GM23338 (cell line): ENCODE results near the gene G6PD.

Experiments
- CREB1 ChIP-seq: fragments of 250-450 bp; sonication (Bioruptor Pico); IDR thresholded peaks from 2 replicates; pipeline ENCODE4 v1.5.0; 2020; ENCODE audit warnings: low read depth, mild to moderate bottlenecking, moderate library complexity
- EZH2 ChIP-seq: fragments of 200-600 bp; sonication (generic); IDR thresholded peaks from one replicate; pipeline ENCODE4 v1.8.0; 2017; ENCODE audit warnings: antibody characterized with exemption, mild to moderate bottlenecking, low read depth; ENCODE audit not compliant: unreplicated experiment
- EZH2phosphoT487 ChIP-seq: fragments of 200-600 bp; sonication (generic); IDR thresholded peaks from one replicate; pipeline ENCODE4 v1.8.1; 2018; ENCODE audit warnings: antibody characterized with exemption; ENCODE audit not compliant: unreplicated experiment
- POLR2AphosphoS5 ChIP-seq: IDR thresholded peaks from 2 replicates; pipeline ENCODE4 v1.6.1; 2016; ENCODE audit warnings: antibody characterized with exemption, low read depth
- REST ChIP-seq: IDR thresholded peaks from one replicate; pipeline ENCODE4 v1.6.1; 2018; ENCODE audit warnings: antibody characterized with exemption; ENCODE audit not compliant: unreplicated experiment
- TF ChIP-seq, protein P1 (sequence below), 2 experiments: fragments of 200-600 bp in 1 of 2; sonication (generic) in 1 of 2; conservative IDR thresholded peaks; 2 replicates each; pipeline versions ENCODE4 v1.5.1 to v1.6.1; 2016 to 2017; ENCODE audit warnings: antibody characterized with exemption in 2 of 2, low read depth in 2 of 2, mild to moderate bottlenecking in 2 of 2, moderate library complexity in 1 of 2
- TF ChIP-seq, protein P2 (sequence below): IDR thresholded peaks from 2 replicates; pipeline ENCODE4 v1.6.1; 2016; ENCODE audit warnings: antibody characterized with exemption

- no peak for TF ChIP-seq EZH2
- TF ChIP-seq, protein P1, sequence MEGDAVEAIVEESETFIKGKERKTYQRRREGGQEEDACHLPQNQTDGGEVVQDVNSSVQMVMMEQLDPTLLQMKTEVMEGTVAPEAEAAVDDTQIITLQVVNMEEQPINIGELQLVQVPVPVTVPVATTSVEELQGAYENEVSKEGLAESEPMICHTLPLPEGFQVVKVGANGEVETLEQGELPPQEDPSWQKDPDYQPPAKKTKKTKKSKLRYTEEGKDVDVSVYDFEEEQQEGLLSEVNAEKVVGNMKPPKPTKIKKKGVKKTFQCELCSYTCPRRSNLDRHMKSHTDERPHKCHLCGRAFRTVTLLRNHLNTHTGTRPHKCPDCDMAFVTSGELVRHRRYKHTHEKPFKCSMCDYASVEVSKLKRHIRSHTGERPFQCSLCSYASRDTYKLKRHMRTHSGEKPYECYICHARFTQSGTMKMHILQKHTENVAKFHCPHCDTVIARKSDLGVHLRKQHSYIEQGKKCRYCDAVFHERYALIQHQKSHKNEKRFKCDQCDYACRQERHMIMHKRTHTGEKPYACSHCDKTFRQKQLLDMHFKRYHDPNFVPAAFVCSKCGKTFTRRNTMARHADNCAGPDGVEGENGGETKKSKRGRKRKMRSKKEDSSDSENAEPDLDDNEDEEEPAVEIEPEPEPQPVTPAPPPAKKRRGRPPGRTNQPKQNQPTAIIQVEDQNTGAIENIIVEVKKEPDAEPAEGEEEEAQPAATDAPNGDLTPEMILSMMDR (conservative IDR thresholded peaks at IDR 0.05; ENCODE audit: low read depth in 2 of 2): no peak
- TF ChIP-seq, protein P2, sequence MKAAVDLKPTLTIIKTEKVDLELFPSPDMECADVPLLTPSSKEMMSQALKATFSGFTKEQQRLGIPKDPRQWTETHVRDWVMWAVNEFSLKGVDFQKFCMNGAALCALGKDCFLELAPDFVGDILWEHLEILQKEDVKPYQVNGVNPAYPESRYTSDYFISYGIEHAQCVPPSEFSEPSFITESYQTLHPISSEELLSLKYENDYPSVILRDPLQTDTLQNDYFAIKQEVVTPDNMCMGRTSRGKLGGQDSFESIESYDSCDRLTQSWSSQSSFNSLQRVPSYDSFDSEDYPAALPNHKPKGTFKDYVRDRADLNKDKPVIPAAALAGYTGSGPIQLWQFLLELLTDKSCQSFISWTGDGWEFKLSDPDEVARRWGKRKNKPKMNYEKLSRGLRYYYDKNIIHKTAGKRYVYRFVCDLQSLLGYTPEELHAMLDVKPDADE: no peak
- no peak for TF ChIP-seq REST
- TF ChIP-seq POLR2AphosphoS5: no peak
- TF ChIP-seq CREB1: no peak
- TF ChIP-seq EZH2phosphoT487: no peak
These were observed 15.0 kb downstream of the G6PD start for GRCh38 chrX:154531626-154532025.
